Dendritic cell treated with granulocyte-macrophage colony-stimulating factor and Interleukin-4, amounts not matched to agents 40 ng/mL and 50 ng/mL, for 4 days (primary cell): ENCODE measurements around the gene ATF7.
A peak's percentile ranks its signal among the peaks of the same experiment; 100 is the strongest.
"Not testable (repeated sequence)": the region's sequence is repeated elsewhere in the genome, so short reads cannot be mapped to it uniquely, and the experiment has no call there.

Source experiments
- H3K27ac Mint-ChIP-seq: one replicate; pipeline ENCODE4 v1.8.0; 2022; ENCODE audit warnings: mild to moderate bottlenecking, mixed read lengths
- H3K27me3 Mint-ChIP-seq: one replicate; pipeline ENCODE4 v1.8.0; 2022; ENCODE audit warnings: mild to moderate bottlenecking, mixed read lengths
- H3K36me3 Mint-ChIP-seq: one replicate; pipeline ENCODE4 v1.8.0; 2022; ENCODE audit warnings: low read depth, mixed read lengths
- H3K4me1 Mint-ChIP-seq: one replicate; pipeline ENCODE4 v1.8.0; 2022; ENCODE audit warnings: low read depth, mixed read lengths
- H3K4me3 Mint-ChIP-seq: one replicate; pipeline ENCODE4 v1.8.0; 2022; ENCODE audit warnings: mild to moderate bottlenecking, moderate library complexity, mixed read lengths
- H3K9me3 Mint-ChIP-seq: one replicate; pipeline ENCODE4 v1.8.0; 2022; ENCODE audit warnings: mixed read lengths
- intact Hi-C: fragments of 100-400 bp; cut with micrococcal nuclease; formaldehyde crosslinking; loops from one replicate; pipeline ENCODE4 v1.15.0; 2022

The ATF7 gene

GRCh38 chr12:53579545-53579955, 46.6 kb downstream of the ATF7 start:
- intact Hi-C loops, result loop anchor here (5.0 kb wide), 1 partner anchor 38 kb away; no protein-coding TSS in a partner anchor
- Mint-ChIP-seq H3K36me3 (peaks cover 26% of the 10 kb centered on the region), H3K27ac (peak overlapping the region; percentile 84), H3K4me1 (peaks cover 43% of the 10 kb centered on the region), H3K9me3 (no peaks in the 10 kb centered on the region), H3K4me3 (no peak overlapping the region), H3K27me3 (no peaks in the 10 kb centered on the region)

- intact Hi-C loops, result loop anchor here (5.0 kb wide), 1 partner anchor 39 kb away; no protein-coding TSS in a partner anchor
- H3K9me3 Mint-ChIP-seq, result no peaks in the 10 kb centered on the region
- H3K4me3 Mint-ChIP-seq, result no peak overlapping the region
- peaks cover 26% of the 10 kb centered on the region for H3K36me3 Mint-ChIP-seq
- peak overlapping the region; percentile 84 for H3K27ac Mint-ChIP-seq
- peaks cover 50% of the 10 kb centered on the region for H3K4me1 Mint-ChIP-seq
- no peaks in the 10 kb centered on the region for H3K27me3 Mint-ChIP-seq
These were observed 47.4 kb downstream of the ATF7 start for GRCh38 chr12:53578783-53579182.

GRCh38 chr12:53577941-53578352, 48.2 kb downstream of the ATF7 start:
- no peaks in the 10 kb centered on the region for H3K9me3 Mint-ChIP-seq
- no peaks in the 10 kb centered on the region for H3K27me3 Mint-ChIP-seq
- H3K4me1 Mint-ChIP-seq, result peaks cover 52% of the 10 kb centered on the region
- H3K36me3 Mint-ChIP-seq, result peaks cover 26% of the 10 kb centered on the region
- H3K4me3 Mint-ChIP-seq, result no peak overlapping the region
- intact Hi-C loops, result loop anchor here (5.0 kb wide), 1 partner anchor 39 kb away; no protein-coding TSS in a partner anchor
- peak overlapping the region; percentile 84 for H3K27ac Mint-ChIP-seq

GRCh38 chr12:53575502-53576249, 50.5 kb downstream of the ATF7 start:
- Mint-ChIP-seq H3K4me1 (peaks cover 66% of the 10 kb centered on the region), H3K27ac (peak overlapping the region; percentile 84), H3K9me3 (no peaks in the 10 kb centered on the region)

GRCh38 chr12:53572134-53572758, 53.9 kb downstream of the ATF7 start:
- Mint-ChIP-seq H3K4me3 (no peak overlapping the region), H3K9me3 (no peaks in the 10 kb centered on the region), H3K27me3 (no peaks in the 10 kb centered on the region), H3K27ac (peak overlapping the region; percentile 43), H3K4me1 (peaks cover 52% of the 10 kb centered on the region), H3K36me3 (peaks cover 20% of the 10 kb centered on the region)
- intact Hi-C loops, result no loop called here

More at GRCh38 chr12:53575502-53576249, 50.5 kb downstream of the ATF7 start:
- no peak overlapping the region for H3K4me3 Mint-ChIP-seq
- no peaks in the 10 kb centered on the region for H3K27me3 Mint-ChIP-seq
- intact Hi-C loops, result loop anchor here (5.0 kb wide), 1 partner anchor 42 kb away; no protein-coding TSS in a partner anchor
- H3K36me3 Mint-ChIP-seq, result peaks cover 23% of the 10 kb centered on the region

- Mint-ChIP-seq H3K4me3 (no peak overlapping the region), H3K9me3 (no peaks in the 10 kb centered on the region), H3K27ac (no peak overlapping the region), H3K4me1 (peaks cover 42% of the 10 kb centered on the region), H3K36me3 (peaks cover 11% of the 10 kb centered on the region), H3K27me3 (no peaks in the 10 kb centered on the region)
- intact Hi-C loops, result no loop called here
These were observed 54.9 kb downstream of the ATF7 start for GRCh38 chr12:53571295-53571694.

- no peak overlapping the region for H3K27ac Mint-ChIP-seq
- H3K27me3 Mint-ChIP-seq, result no peaks in the 10 kb centered on the region
- peaks cover 35% of the 10 kb centered on the region for H3K4me1 Mint-ChIP-seq
- peaks cover 9% of the 10 kb centered on the region for H3K36me3 Mint-ChIP-seq
- intact Hi-C loops, result no loop called here
- no peaks in the 10 kb centered on the region for H3K9me3 Mint-ChIP-seq
- H3K4me3 Mint-ChIP-seq, result no peak overlapping the region
These were observed 57.2 kb downstream of the ATF7 start for GRCh38 chr12:53568809-53569557.

GRCh38 chr12:53567961-53568808, 58.0 kb downstream of the ATF7 start:
- H3K27me3 Mint-ChIP-seq, result no peaks in the 10 kb centered on the region
- peaks cover 12% of the 10 kb centered on the region for H3K36me3 Mint-ChIP-seq
- no peak overlapping the region for H3K27ac Mint-ChIP-seq
- H3K4me3 Mint-ChIP-seq, result no peak overlapping the region
- intact Hi-C loops, result no loop called here
- no peaks in the 10 kb centered on the region for H3K9me3 Mint-ChIP-seq
- H3K4me1 Mint-ChIP-seq, result peaks cover 32% of the 10 kb centered on the region

- H3K27ac Mint-ChIP-seq, intact Hi-C loops, H3K4me3 Mint-ChIP-seq: not testable (repeated sequence)
These were observed 60.8 kb downstream of the ATF7 start for GRCh38 chr12:53565376-53565775.

GRCh38 chr12:53564941-53565340, 61.2 kb downstream of the ATF7 start:
- Mint-ChIP-seq H3K36me3 (peaks cover 21% of the 10 kb centered on the region), H3K4me1 (peaks cover 24% of the 10 kb centered on the region), H3K27ac (no peak overlapping the region), H3K27me3 (no peaks in the 10 kb centered on the region), H3K9me3 (no peaks in the 10 kb centered on the region), H3K4me3 (no peak overlapping the region)
- intact Hi-C loops, result no loop called here

More at GRCh38 chr12:53565376-53565775, 60.8 kb downstream of the ATF7 start:
- not testable (repeated sequence) for H3K27me3 Mint-ChIP-seq, H3K9me3 Mint-ChIP-seq
- Mint-ChIP-seq H3K4me1 (peaks cover 24% of the 10 kb centered on the region), H3K36me3 (peaks cover 23% of the 10 kb centered on the region)

GRCh38 chr12:53564278-53564677, 61.9 kb downstream of the ATF7 start:
- H3K27ac Mint-ChIP-seq, result no peak overlapping the region
- H3K4me3 Mint-ChIP-seq, result no peak overlapping the region
- H3K4me1 Mint-ChIP-seq, result peaks cover 26% of the 10 kb centered on the region
- H3K36me3 Mint-ChIP-seq, result peaks cover 21% of the 10 kb centered on the region
- intact Hi-C loops, result no loop called here
- H3K27me3 Mint-ChIP-seq, result no peaks in the 10 kb centered on the region
- no peaks in the 10 kb centered on the region for H3K9me3 Mint-ChIP-seq

- Mint-ChIP-seq H3K36me3 (peaks cover 21% of the 10 kb centered on the region), H3K4me3 (no peak overlapping the region), H3K27ac (no peak overlapping the region), H3K27me3 (no peaks in the 10 kb centered on the region), H3K9me3 (no peaks in the 10 kb centered on the region), H3K4me1 (peaks cover 33% of the 10 kb centered on the region)
- intact Hi-C loops, result no loop called here
These were observed 62.6 kb downstream of the ATF7 start for GRCh38 chr12:53563452-53564028.

- intact Hi-C loops, result no loop called here
- no peaks in the 10 kb centered on the region for H3K9me3 Mint-ChIP-seq
- H3K27ac Mint-ChIP-seq, result no peak overlapping the region
- H3K27me3 Mint-ChIP-seq, result no peaks in the 10 kb centered on the region
- H3K4me1 Mint-ChIP-seq, result peaks cover 34% of the 10 kb centered on the region
- peaks cover 25% of the 10 kb centered on the region for H3K36me3 Mint-ChIP-seq
- no peak overlapping the region for H3K4me3 Mint-ChIP-seq
These were observed 64.6 kb downstream of the ATF7 start for GRCh38 chr12:53561590-53561953.
